T-helper 17 cell (primary cell): ENCODE measurements around the gene KLK12. TPM values are rescaled to one million over a fixed set of nuclear protein-coding genes. Genes with fewer than 3 reads are reported as not detected.
A peak's percentile ranks its signal among the peaks of the same experiment; 100 is the strongest.

Experiments
- ATAC-seq: fragments of 150-1000 bp; cut with Tn5 transposase; 2 replicates; pipeline ENCODE4 v1.10.0; 2021; ENCODE audit warnings: mild to moderate bottlenecking, moderate library complexity
- DNase-seq, 3 donors: peaks; one replicate each; pipeline versions ENCODE4 v3.0.0 to v3.0.0-alpha.2; 2020 to 2021
- H3K9me3 ChIP-seq: one replicate; pipeline ENCODE4 v1.7.0; 2013; ENCODE audit warnings: low read length, mild to moderate bottlenecking; ENCODE audit not compliant: control insufficient read depth, poor library complexity, severe bottlenecking
- H3K27ac Mint-ChIP-seq: one replicate; pipeline ENCODE4 v1.8.0; 2022; ENCODE audit warnings: mild to moderate bottlenecking, moderate library complexity, mixed read lengths
- H3K27me3 Mint-ChIP-seq: one replicate; pipeline ENCODE4 v1.8.0; 2022; ENCODE audit warnings: mixed read lengths
- H3K36me3 Mint-ChIP-seq: one replicate; pipeline ENCODE4 v1.8.0; 2022; ENCODE audit warnings: low read depth, mixed read lengths
- H3K4me1 Mint-ChIP-seq: one replicate; pipeline ENCODE4 v1.8.0; 2022; ENCODE audit warnings: mild to moderate bottlenecking, mixed read lengths
- H3K4me3 Mint-ChIP-seq: one replicate; pipeline ENCODE4 v1.8.0; 2022; ENCODE audit warnings: mild to moderate bottlenecking, moderate library complexity, mixed read lengths
- total RNA-seq, 4 donors: library from RNA in 2 of 4; stranded (reverse) in 2 of 4; gene quantifications; one replicate each; pipeline ENCODE4 v1.2.3 and lab custom pipeline; 2022 to 2026

Gene KLK12, protein sequence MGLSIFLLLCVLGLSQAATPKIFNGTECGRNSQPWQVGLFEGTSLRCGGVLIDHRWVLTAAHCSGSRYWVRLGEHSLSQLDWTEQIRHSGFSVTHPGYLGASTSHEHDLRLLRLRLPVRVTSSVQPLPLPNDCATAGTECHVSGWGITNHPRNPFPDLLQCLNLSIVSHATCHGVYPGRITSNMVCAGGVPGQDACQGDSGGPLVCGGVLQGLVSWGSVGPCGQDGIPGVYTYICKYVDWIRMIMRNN
- total RNA-seq (not detected), total RNA-seq (lab: John Stamatoyannopoulos, UW) (0 reads per million in 2 donors)

DNA sequence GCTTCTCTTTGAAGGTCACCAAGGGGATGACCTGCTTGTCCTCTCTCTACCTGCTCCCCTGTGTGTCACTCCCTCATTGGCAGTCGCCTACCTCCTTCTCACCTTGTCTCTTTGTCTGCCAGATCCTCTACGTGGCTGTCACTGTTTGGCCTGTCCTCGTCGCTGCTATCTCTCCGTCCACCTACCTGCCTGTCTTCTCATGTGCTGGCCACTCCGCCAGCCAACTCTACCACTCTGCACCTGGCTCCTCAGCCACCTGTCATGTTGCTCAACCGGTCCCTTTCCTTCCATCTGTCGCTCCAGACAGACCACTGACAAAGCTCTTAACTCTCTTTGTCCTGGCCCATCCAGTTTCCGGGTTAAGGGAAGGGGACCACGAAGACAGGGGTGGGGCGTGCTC lies at the start of gene KLK12:
Gene KLK12 (minus strand): TSS at position 299 of the 400 bp plus-strand sequence. CDS start 381 bp downstream, outside the sequence.
- H3K27ac Mint-ChIP-seq: no peak within 1 kb of the TSS
- no peak for DNase-seq
- H3K36me3 Mint-ChIP-seq: peaks cover 12% of the 10 kb centered on the region
- H3K4me3 Mint-ChIP-seq: no peak within 1 kb of the TSS
- H3K9me3 ChIP-seq: no peaks in the 10 kb centered on the region
- ATAC-seq: no peak
- H3K27me3 Mint-ChIP-seq: peaks cover 48% of the 10 kb centered on the region
- H3K4me1 Mint-ChIP-seq: no peaks in the 10 kb centered on the region

GRCh38 chr19:51084505-51084904 lies 49.7 kb upstream of the KLK12 start:
- H3K9me3 ChIP-seq: no peaks in the 10 kb centered on the region
- H3K36me3 Mint-ChIP-seq: peaks cover 17% of the 10 kb centered on the region
- peaks cover 20% of the 10 kb centered on the region for H3K27me3 Mint-ChIP-seq
- peaks cover 20% of the 10 kb centered on the region for H3K4me1 Mint-ChIP-seq
- no peak overlapping the region for H3K27ac Mint-ChIP-seq
- DNase-seq (no peak), ATAC-seq (no peak)
- no peak overlapping the region for H3K4me3 Mint-ChIP-seq

DNA sequence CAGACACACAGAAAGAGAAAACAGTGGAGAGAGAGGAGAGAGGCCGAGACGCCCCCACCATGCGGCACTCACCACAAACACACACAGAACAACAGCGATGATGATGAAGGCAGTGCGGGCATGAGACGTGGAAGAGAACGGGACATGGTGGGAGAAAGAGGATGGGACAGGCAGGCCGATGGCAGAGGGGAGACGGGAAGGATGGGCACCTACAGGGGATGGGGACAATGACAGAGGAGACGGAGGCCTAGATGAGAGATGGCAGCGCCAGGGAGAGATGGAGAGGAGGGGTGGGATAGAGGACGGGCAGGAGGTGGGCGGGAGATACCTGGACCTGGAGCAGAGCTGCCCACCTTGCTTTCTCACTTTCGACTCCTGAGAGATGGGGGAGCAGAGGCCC lies 49.0 kb upstream of the KLK12 start:
- Mint-ChIP-seq H3K27me3 (peaks cover 20% of the 10 kb centered on the region), H3K4me1 (peaks cover 17% of the 10 kb centered on the region), H3K4me3 (no peak overlapping the region), H3K36me3 (peaks cover 17% of the 10 kb centered on the region), H3K27ac (peak overlapping the region; percentile 29)
- ATAC-seq: no peak
- H3K9me3 ChIP-seq: no peaks in the 10 kb centered on the region
- DNase-seq: no peak

GRCh38 chr19:51083181-51083580 lies 48.4 kb upstream of the KLK12 start:
- no peak for ATAC-seq
- H3K9me3 ChIP-seq: no peaks in the 10 kb centered on the region
- H3K4me1 Mint-ChIP-seq: peaks cover 19% of the 10 kb centered on the region
- peaks cover 20% of the 10 kb centered on the region for H3K27me3 Mint-ChIP-seq
- H3K4me3 Mint-ChIP-seq: peak overlapping the region; percentile 73
- peaks cover 19% of the 10 kb centered on the region for H3K36me3 Mint-ChIP-seq
- H3K27ac Mint-ChIP-seq: peak overlapping the region; percentile 29
- no peak for DNase-seq

GRCh38 chr19:51082611-51083010 lies 47.8 kb upstream of the KLK12 start, which contains the start of gene KLK14:
TSS of gene KLK14 (minus strand) at chr19:51082887. CDS start at chr19:51082614, 273 bp downstream.
- Mint-ChIP-seq H3K36me3 (peaks cover 19% of the 10 kb centered on the region), H3K4me3 (peak within 1 kb of the TSS; percentile 73), H3K27me3 (peaks cover 20% of the 10 kb centered on the region), H3K4me1 (peaks cover 19% of the 10 kb centered on the region), H3K27ac (peak within 1 kb of the TSS; percentile 29)
- no peaks in the 10 kb centered on the region for H3K9me3 ChIP-seq
- ATAC-seq: no peak
- DNase-seq: no peak

- Mint-ChIP-seq H3K36me3 (peaks cover 19% of the 10 kb centered on the region), H3K27ac (no peak overlapping the region), H3K27me3 (peaks cover 28% of the 10 kb centered on the region), H3K4me1 (peaks cover 17% of the 10 kb centered on the region), H3K4me3 (no peak overlapping the region)
- ATAC-seq (no peak), DNase-seq (no peak)
- no peaks in the 10 kb centered on the region for H3K9me3 ChIP-seq
Measured at GRCh38 chr19:51081476-51081875, 46.7 kb upstream of the KLK12 start.

GRCh38 chr19:51079481-51080110 lies 44.8 kb upstream of the KLK12 start:
- H3K27me3 Mint-ChIP-seq: peaks cover 33% of the 10 kb centered on the region
- no peak overlapping the region for H3K27ac Mint-ChIP-seq
- peaks cover 16% of the 10 kb centered on the region for H3K36me3 Mint-ChIP-seq
- H3K4me3 Mint-ChIP-seq: no peak overlapping the region
- H3K4me1 Mint-ChIP-seq: peaks cover 17% of the 10 kb centered on the region
- DNase-seq (no peak), ATAC-seq (no peak)
- H3K9me3 ChIP-seq: no peaks in the 10 kb centered on the region

GRCh38 chr19:51078731-51079130 lies 43.9 kb upstream of the KLK12 start:
- Mint-ChIP-seq H3K27me3 (peaks cover 28% of the 10 kb centered on the region), H3K4me3 (no peak overlapping the region), H3K27ac (no peak overlapping the region), H3K4me1 (peaks cover 15% of the 10 kb centered on the region), H3K36me3 (peaks cover 12% of the 10 kb centered on the region)
- no peak for ATAC-seq
- no peaks in the 10 kb centered on the region for H3K9me3 ChIP-seq
- no peak for DNase-seq

DNA sequence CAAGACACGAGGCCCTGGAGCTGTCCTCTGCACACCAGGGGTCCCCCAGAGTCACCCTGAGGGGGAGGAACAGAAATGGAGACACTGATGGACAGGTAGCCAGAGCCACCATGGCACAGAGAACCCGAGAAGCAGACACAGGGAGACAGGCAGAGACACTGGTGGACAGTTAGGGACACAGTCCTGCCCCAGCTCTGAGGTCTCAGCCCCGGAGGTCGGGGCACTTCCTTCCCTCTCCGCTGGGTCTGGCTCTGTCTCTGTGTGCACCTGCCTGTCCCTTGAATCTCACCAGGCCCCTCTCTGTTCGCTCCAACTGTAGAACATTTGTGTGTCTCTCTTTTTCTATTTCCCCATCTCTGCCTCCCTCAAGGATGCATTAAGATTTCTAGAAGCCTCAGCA lies 43.3 kb upstream of the KLK12 start:
- Mint-ChIP-seq H3K4me1 (peaks cover 10% of the 10 kb centered on the region), H3K4me3 (no peak overlapping the region), H3K27ac (no peak overlapping the region), H3K27me3 (peaks cover 22% of the 10 kb centered on the region), H3K36me3 (peaks cover 6% of the 10 kb centered on the region)
- no peak for ATAC-seq
- H3K9me3 ChIP-seq: no peaks in the 10 kb centered on the region
- DNase-seq: no peak

DNA sequence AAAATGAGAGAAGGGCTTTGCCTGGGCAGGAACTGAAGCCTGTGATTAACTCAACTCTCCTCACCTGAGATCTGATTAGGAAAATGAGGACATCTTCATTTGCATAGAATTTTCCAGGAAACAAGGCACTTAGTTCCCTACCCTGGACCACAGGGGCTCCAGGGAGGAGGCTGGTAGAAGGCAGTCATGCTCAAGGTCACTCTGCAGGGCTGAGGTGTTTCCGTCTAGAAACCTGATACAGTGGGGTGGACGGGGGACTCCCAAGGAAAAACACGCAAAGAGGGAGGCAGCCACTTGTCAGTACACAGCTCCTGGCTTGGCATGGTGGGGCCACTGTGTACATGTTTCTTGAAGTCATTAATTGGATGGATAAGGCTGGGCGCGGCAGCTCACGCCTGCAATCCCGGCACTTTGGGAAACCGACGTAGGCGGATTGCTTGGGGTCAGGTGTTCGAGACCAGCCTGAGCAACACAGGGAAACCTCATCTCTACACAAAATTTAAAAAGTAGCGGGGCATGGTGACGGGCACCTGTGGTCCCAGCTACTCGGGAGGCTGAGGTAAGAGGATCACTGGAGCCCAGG lies 41.9 kb upstream of the KLK12 start:
- peaks cover 3% of the 10 kb centered on the region for H3K4me1 Mint-ChIP-seq
- no peak for ATAC-seq
- DNase-seq: no peak
- H3K9me3 ChIP-seq: no peaks in the 10 kb centered on the region
- H3K27ac Mint-ChIP-seq: no peak overlapping the region
- H3K36me3 Mint-ChIP-seq: peaks cover 5% of the 10 kb centered on the region
- H3K27me3 Mint-ChIP-seq: peaks cover 13% of the 10 kb centered on the region
- H3K4me3 Mint-ChIP-seq: no peak overlapping the region

DNA sequence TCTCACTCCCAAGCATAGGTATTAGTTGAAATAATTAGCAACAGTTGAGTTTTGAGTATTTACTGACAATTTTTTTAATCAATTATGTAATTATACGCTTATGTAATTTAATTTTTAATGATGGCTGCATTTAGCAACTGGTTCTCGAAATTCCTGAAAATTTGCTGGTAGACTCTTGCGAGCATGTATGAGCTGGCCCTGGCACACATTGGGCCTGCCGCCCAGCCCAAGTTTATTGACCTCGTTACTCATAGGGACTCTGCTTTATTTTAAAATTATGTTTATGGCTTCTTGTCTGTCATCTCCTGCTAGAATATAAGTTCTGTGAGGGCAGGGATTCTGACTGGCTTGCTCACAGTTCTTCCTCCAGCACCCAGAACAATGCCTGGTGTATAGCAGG lies 41.2 kb upstream of the KLK12 start:
- H3K9me3 ChIP-seq: no peaks in the 10 kb centered on the region
- peaks cover 13% of the 10 kb centered on the region for H3K27me3 Mint-ChIP-seq
- no peak overlapping the region for H3K27ac Mint-ChIP-seq
- ATAC-seq: no peak
- peaks cover 3% of the 10 kb centered on the region for H3K4me1 Mint-ChIP-seq
- DNase-seq: no peak
- H3K4me3 Mint-ChIP-seq: no peak overlapping the region
- peaks cover 5% of the 10 kb centered on the region for H3K36me3 Mint-ChIP-seq

DNA sequence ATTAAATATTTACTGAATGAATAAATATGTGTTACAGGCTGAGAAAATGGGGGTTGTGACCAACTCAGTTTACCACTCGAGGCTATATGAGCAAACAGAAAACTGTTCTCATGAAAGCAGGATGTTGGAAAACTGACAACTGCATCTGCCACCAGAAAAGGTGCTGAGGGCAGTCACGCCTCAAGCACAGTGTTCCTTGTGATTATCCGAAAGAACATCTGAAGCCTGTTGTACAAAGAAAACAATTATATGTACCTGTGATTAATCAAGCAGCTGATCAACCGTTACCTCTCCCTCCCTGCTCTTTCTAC lies 36.2 kb upstream of the KLK12 start:
- no peaks in the 10 kb centered on the region for H3K4me1 Mint-ChIP-seq
- H3K9me3 ChIP-seq: no peaks in the 10 kb centered on the region
- no peak overlapping the region for H3K27ac Mint-ChIP-seq
- H3K27me3 Mint-ChIP-seq: peaks cover 7% of the 10 kb centered on the region
- ATAC-seq (no peak), DNase-seq (no peak)
- peaks cover 7% of the 10 kb centered on the region for H3K36me3 Mint-ChIP-seq
- H3K4me3 Mint-ChIP-seq: no peak overlapping the region

GRCh38 chr19:51070334-51071094 lies 35.7 kb upstream of the KLK12 start:
- H3K27me3 Mint-ChIP-seq: peaks cover 10% of the 10 kb centered on the region
- no peaks in the 10 kb centered on the region for H3K4me1 Mint-ChIP-seq
- H3K27ac Mint-ChIP-seq: no peak overlapping the region
- ATAC-seq (no peak), DNase-seq (no peak)
- no peaks in the 10 kb centered on the region for H3K9me3 ChIP-seq
- H3K36me3 Mint-ChIP-seq: peaks cover 7% of the 10 kb centered on the region
- H3K4me3 Mint-ChIP-seq: no peak overlapping the region
